Measurements from ENCODE around the gene LIN28B.

DNA sequence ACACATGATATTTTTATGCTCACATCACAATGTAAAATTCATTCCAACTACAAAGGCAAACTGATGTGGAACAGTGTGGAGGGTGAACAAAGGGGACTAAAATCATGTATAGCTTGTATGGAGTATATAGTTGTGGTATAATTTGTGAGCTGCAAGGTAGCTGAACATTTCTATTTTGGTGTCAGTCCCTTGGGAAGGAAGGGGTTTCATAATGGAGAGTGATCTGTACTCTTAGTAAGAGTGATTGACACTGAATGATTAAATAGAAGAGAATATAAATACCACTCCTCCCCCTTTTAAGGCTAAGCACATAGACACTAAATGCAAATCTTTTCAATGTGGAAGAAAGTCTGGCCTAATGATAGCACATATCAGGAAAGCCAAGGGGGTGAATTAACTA is 118.3 kb downstream of the LIN28B start:
- TF ChIP-seq, protein P1, sequence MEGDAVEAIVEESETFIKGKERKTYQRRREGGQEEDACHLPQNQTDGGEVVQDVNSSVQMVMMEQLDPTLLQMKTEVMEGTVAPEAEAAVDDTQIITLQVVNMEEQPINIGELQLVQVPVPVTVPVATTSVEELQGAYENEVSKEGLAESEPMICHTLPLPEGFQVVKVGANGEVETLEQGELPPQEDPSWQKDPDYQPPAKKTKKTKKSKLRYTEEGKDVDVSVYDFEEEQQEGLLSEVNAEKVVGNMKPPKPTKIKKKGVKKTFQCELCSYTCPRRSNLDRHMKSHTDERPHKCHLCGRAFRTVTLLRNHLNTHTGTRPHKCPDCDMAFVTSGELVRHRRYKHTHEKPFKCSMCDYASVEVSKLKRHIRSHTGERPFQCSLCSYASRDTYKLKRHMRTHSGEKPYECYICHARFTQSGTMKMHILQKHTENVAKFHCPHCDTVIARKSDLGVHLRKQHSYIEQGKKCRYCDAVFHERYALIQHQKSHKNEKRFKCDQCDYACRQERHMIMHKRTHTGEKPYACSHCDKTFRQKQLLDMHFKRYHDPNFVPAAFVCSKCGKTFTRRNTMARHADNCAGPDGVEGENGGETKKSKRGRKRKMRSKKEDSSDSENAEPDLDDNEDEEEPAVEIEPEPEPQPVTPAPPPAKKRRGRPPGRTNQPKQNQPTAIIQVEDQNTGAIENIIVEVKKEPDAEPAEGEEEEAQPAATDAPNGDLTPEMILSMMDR (IDR thresholded peaks at IDR 0.05; ENCODE audit: low read depth, low read length, missing input control) = no peak
- TF ChIP-seq SP1 (IDR thresholded peaks at IDR 0.05) = no peak
- TF ChIP-seq, protein P2, sequence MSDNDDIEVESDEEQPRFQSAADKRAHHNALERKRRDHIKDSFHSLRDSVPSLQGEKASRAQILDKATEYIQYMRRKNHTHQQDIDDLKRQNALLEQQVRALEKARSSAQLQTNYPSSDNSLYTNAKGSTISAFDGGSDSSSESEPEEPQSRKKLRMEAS (IDR thresholded peaks at IDR 0.05) = no peak
- no peak for TF ChIP-seq JUND (IDR thresholded peaks at IDR 0.05)
- no peak for TF ChIP-seq RXRA (IDR thresholded peaks at IDR 0.05)
- TF ChIP-seq, protein P3, sequence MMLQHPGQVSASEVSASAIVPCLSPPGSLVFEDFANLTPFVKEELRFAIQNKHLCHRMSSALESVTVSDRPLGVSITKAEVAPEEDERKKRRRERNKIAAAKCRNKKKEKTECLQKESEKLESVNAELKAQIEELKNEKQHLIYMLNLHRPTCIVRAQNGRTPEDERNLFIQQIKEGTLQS (IDR thresholded peaks at IDR 0.05) = no peak
- TF ChIP-seq TAF1 (conservative IDR thresholded peaks at IDR 0.05) = no peak
- TF ChIP-seq YY1 (IDR thresholded peaks at IDR 0.05) = no peak
